Parathyroid adenoma (tissue), 2 donors: ENCODE results near the gene ALCAM.

Experiments used
- H2AFZ ChIP-seq: fragments of 300-600 bp; sonication (generic); one replicate; pipeline ENCODE4 v1.7.0; 2017; ENCODE audit warnings: antibody characterized with exemption, mild to moderate bottlenecking
- H3K27ac ChIP-seq: fragments of 300-600 bp; sonication (generic); one replicate; pipeline ENCODE4 v1.7.0; 2017
- H3K27me3 ChIP-seq: fragments of 300-600 bp; sonication (generic); one replicate; pipeline ENCODE4 v1.7.0; 2017; ENCODE audit warnings: low read length; ENCODE audit not compliant: control insufficient read depth, insufficient read depth
- H3K36me3 ChIP-seq: fragments of 300-600 bp; sonication (generic); one replicate; pipeline ENCODE4 v1.7.0; 2017; ENCODE audit warnings: low read length; ENCODE audit not compliant: control insufficient read depth, insufficient read depth
- H3K4me1 ChIP-seq: fragments of 300-600 bp; sonication (generic); one replicate; pipeline ENCODE4 v1.7.0; 2017; ENCODE audit warnings: control low read depth
- H3K4me2 ChIP-seq: fragments of 300-600 bp; sonication (generic); one replicate; pipeline ENCODE4 v1.7.0; 2017; ENCODE audit warnings: low read length
- H3K4me3 ChIP-seq: fragments of 300-600 bp; sonication (generic); one replicate; pipeline ENCODE4 v1.7.0; 2017; ENCODE audit warnings: low read depth, low read length
- H3K79me2 ChIP-seq: fragments of 300-600 bp; sonication (generic); one replicate; pipeline ENCODE4 v1.7.0; 2017; ENCODE audit warnings: control low read depth
- H3K9ac ChIP-seq: fragments of 300-600 bp; sonication (generic); one replicate; pipeline ENCODE4 v1.7.0; 2017; ENCODE audit warnings: mild to moderate bottlenecking
- H3K9me3 ChIP-seq: fragments of 300-600 bp; sonication (generic); one replicate; pipeline ENCODE4 v1.7.0; 2017; ENCODE audit warnings: low read length; ENCODE audit not compliant: control insufficient read depth
- CTCF ChIP-seq: fragments of 300-600 bp; sonication (generic); IDR thresholded peaks from one replicate; pipeline ENCODE4 v1.7.0; 2017; ENCODE audit warnings: antibody characterized with exemption, mild to moderate bottlenecking
- donor health status: primary hyperparathyroidism.

Gene ALCAM

GRCh38 chr3:105526360-105527111 is 159.8 kb downstream of the ALCAM start:
- H3K4me3 ChIP-seq: no peak overlapping the region
- H3K27ac ChIP-seq: no peak overlapping the region
- TF ChIP-seq CTCF: no peak
- H3K9me3 ChIP-seq: no peaks in the 10 kb centered on the region
- H3K4me2 ChIP-seq: no peak overlapping the region
- H3K9ac ChIP-seq: no peak overlapping the region
- H2AFZ ChIP-seq: no peak overlapping the region
- no peaks in the 10 kb centered on the region for H3K27me3 ChIP-seq
- H3K79me2 ChIP-seq: peaks cover 20% of the 10 kb centered on the region
- no peaks in the 10 kb centered on the region for H3K36me3 ChIP-seq
- peaks cover 16% of the 10 kb centered on the region for H3K4me1 ChIP-seq

DNA sequence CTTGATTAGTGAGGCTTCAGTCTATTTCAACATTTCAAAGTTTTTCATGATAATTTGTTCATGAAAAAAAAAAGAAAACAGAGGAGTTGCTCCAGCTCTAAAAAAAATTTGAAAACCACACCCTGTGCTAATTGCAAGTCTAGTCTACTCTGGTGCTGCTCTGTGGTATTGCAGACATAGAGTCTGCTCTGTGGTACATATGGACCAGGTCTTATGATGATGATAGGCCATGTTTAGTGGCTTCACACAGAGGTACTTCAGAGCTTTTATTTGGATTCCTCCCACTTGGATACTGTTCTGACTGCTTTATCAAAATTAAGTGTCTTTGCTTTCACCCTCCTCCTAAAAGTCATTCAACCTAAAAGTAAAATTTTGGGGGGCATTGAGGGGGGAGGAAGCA is 160.8 kb downstream of the ALCAM start:
- Histone ChIP-seq H3K9ac (no peak overlapping the region), H2AFZ (no peak overlapping the region), H3K4me1 (peaks cover 16% of the 10 kb centered on the region), H3K4me3 (no peak overlapping the region), H3K36me3 (no peaks in the 10 kb centered on the region), H3K27me3 (no peaks in the 10 kb centered on the region), H3K27ac (no peak overlapping the region), H3K9me3 (no peaks in the 10 kb centered on the region), H3K79me2 (peaks cover 16% of the 10 kb centered on the region), H3K4me2 (no peak overlapping the region)
- TF ChIP-seq CTCF: no peak

- Histone ChIP-seq H3K9ac (no peak overlapping the region), H3K79me2 (peaks cover 13% of the 10 kb centered on the region), H3K4me2 (no peak overlapping the region), H2AFZ (no peak overlapping the region), H3K36me3 (no peaks in the 10 kb centered on the region), H3K27me3 (no peaks in the 10 kb centered on the region), H3K27ac (no peak overlapping the region), H3K9me3 (no peaks in the 10 kb centered on the region), H3K4me3 (no peak overlapping the region), H3K4me1 (peaks cover 16% of the 10 kb centered on the region)
- TF ChIP-seq CTCF: no peak
Observed at GRCh38 chr3:105527949-105528348, 161.2 kb downstream of the ALCAM start.

DNA sequence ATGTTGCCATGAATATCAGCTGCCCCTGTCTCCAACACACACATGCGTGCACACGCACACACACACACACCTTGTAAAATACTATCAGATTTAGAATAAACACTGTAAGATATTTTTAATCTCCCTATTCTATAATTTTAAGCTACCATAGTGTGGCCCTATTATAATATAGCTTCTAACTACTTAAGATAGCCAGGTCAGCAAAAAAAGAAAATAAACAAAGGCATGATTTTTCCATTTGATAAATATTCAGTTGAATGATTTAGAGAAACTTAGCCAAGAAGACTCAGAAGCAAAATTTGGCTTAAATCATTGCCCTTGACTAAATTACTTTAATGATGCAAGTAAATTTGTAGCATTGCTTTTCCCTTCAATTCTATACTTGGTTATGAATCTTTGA is 162.2 kb downstream of the ALCAM start:
- H3K4me1 ChIP-seq: peaks cover 16% of the 10 kb centered on the region
- H3K27me3 ChIP-seq: no peaks in the 10 kb centered on the region
- no peak overlapping the region for H3K27ac ChIP-seq
- no peaks in the 10 kb centered on the region for H3K9me3 ChIP-seq
- H3K4me3 ChIP-seq: no peak overlapping the region
- peaks cover 13% of the 10 kb centered on the region for H3K79me2 ChIP-seq
- H2AFZ ChIP-seq: no peak overlapping the region
- no peak overlapping the region for H3K4me2 ChIP-seq
- H3K9ac ChIP-seq: no peak overlapping the region
- H3K36me3 ChIP-seq: no peaks in the 10 kb centered on the region
- no peak for TF ChIP-seq CTCF

GRCh38 chr3:105529456-105529855 is 162.7 kb downstream of the ALCAM start:
- no peaks in the 10 kb centered on the region for H3K36me3 ChIP-seq
- no peak overlapping the region for H2AFZ ChIP-seq
- H3K4me1 ChIP-seq: peaks cover 16% of the 10 kb centered on the region
- H3K4me3 ChIP-seq: no peak overlapping the region
- no peak overlapping the region for H3K9ac ChIP-seq
- TF ChIP-seq CTCF: no peak
- H3K27ac ChIP-seq: no peak overlapping the region
- no peak overlapping the region for H3K4me2 ChIP-seq
- H3K27me3 ChIP-seq: no peaks in the 10 kb centered on the region
- H3K9me3 ChIP-seq: no peaks in the 10 kb centered on the region
- peaks cover 9% of the 10 kb centered on the region for H3K79me2 ChIP-seq
